Natural killer cell (primary cell): ENCODE results near the gene BSN. TPM values are rescaled to one million over a fixed set of nuclear protein-coding genes. Genes with fewer than 3 reads are reported as not detected.

ENCODE experiments used
- ATAC-seq, 3 donors: fragments of 150-1000 bp in 2 of 3; fragments of 200-7000 bp in 1 of 3; cut with Tn5 transposase; 1 replicate in 1 of 3; 2 replicates in 2 of 3; pipeline ENCODE4 v1.10.0; 2021; ENCODE audit warnings: mild to moderate bottlenecking in 2 of 3, moderate library complexity in 2 of 3
- DNase-seq, 2 donors: peaks; one replicate each; pipeline versions ENCODE4 v3.0.0 to v3.0.0-alpha.2; 2013 to 2021; ENCODE audit warnings: mixed read lengths in 1 of 2
- H3K27ac ChIP-seq: one replicate; pipeline ENCODE4 v1.5.1; 2013; ENCODE audit warnings: mild to moderate bottlenecking, low read length
- H3K27me3 ChIP-seq: one replicate; pipeline ENCODE4 v1.6.1; 2013; ENCODE audit warnings: low read length; ENCODE audit not compliant: control insufficient read depth, insufficient read depth
- H3K36me3 ChIP-seq: one replicate; pipeline ENCODE4 v1.6.1; 2013; ENCODE audit warnings: low read length; ENCODE audit not compliant: control insufficient read depth, insufficient read depth
- H3K4me1 ChIP-seq: one replicate; pipeline ENCODE4 v1.6.1; 2013; ENCODE audit warnings: low read length; ENCODE audit not compliant: control insufficient read depth, insufficient read depth
- H3K4me3 ChIP-seq: one replicate; pipeline ENCODE4 v1.5.1; 2013; ENCODE audit warnings: low read length
- H3K9me3 ChIP-seq: one replicate; pipeline ENCODE4 v1.6.1; 2013; ENCODE audit warnings: low read length; ENCODE audit not compliant: control insufficient read depth, insufficient read depth
- H3K27ac Mint-ChIP-seq, 2 donors: one replicate each; pipeline ENCODE4 v1.8.0; 2022; ENCODE audit warnings: mild to moderate bottlenecking in 2 of 2, mixed read lengths in 2 of 2, moderate library complexity in 1 of 2
- H3K27me3 Mint-ChIP-seq, 2 donors: one replicate each; pipeline ENCODE4 v1.8.0; 2022; ENCODE audit warnings: low read depth in 2 of 2, mixed read lengths in 2 of 2
- H3K36me3 Mint-ChIP-seq: one replicate; pipeline ENCODE4 v1.8.0; 2022; ENCODE audit warnings: mixed read lengths
- H3K4me1 Mint-ChIP-seq, 2 donors: one replicate each; pipeline ENCODE4 v1.8.0; 2022; ENCODE audit warnings: mixed read lengths in 2 of 2
- H3K4me3 Mint-ChIP-seq: one replicate; pipeline ENCODE4 v1.8.0; 2022; ENCODE audit warnings: mild to moderate bottlenecking, moderate library complexity, mixed read lengths
- H3K9me3 Mint-ChIP-seq, 2 donors: one replicate each; pipeline ENCODE4 v1.8.0; 2022; ENCODE audit warnings: mixed read lengths in 2 of 2
- CTCF ChIP-seq: fragments of 200-600 bp; IDR thresholded peaks from one replicate; pipeline ENCODE4 v1.8.0; 2022; ENCODE audit warnings: antibody characterized with exemption
- WGBS: methylation state at CpG from one replicate; pipeline ENCODE4 v1.1.7; 2013; ENCODE audit warnings: missing lambda C conversion rate; ENCODE audit not compliant: insufficient coverage; 5-methylcytosine and 5-hydroxymethylcytosine counted together
- intact Hi-C: fragments of 100-400 bp; cut with micrococcal nuclease; formaldehyde crosslinking; loops from one replicate; pipeline ENCODE4 v1.14.2; 2022
- total RNA-seq, 4 donors: library from RNA; stranded (reverse); fragments of 120-200 nt in 1 of 4; gene quantifications; one replicate each; pipeline versions ENCODE4 v1.2.3 to v1.2.4, GENCODE V29; 2013 to 2022

Gene BSN
- total RNA-seq, 3 donors from 2014 or later (not counting 1 experiment from before 2014, with no cell fraction given) = 0.33 to 0.41 (median 0.35) TPM

- Histone ChIP-seq H3K27me3 (no peaks in the 10 kb centered on the region), H3K4me3 (no peak overlapping the region), H3K4me1 (no peaks in the 10 kb centered on the region), H3K27ac (no peak overlapping the region), H3K36me3 (peaks cover 21% of the 10 kb centered on the region), H3K9me3 (no peaks in the 10 kb centered on the region)
- Mint-ChIP-seq H3K9me3 (no peaks in the 10 kb centered on the region), H3K27ac (no peak overlapping the region), H3K4me1 (peaks cover 14 to 20% of the 10 kb centered on the region in 2 donors), H3K27me3 (no peaks in the 10 kb centered on the region), H3K4me3 (no peak overlapping the region), H3K36me3 (no peaks in the 10 kb centered on the region)
- WGBS = no CpG with 5 or more reads among the region's 2 CpGs
- DNase-seq (no peak), ATAC-seq (no peak)
- no peak for TF ChIP-seq CTCF
- intact Hi-C loops = no loop called here
These were observed 42.6 kb upstream of the BSN start for GRCh38 chr3:49511639-49512038.

DNA sequence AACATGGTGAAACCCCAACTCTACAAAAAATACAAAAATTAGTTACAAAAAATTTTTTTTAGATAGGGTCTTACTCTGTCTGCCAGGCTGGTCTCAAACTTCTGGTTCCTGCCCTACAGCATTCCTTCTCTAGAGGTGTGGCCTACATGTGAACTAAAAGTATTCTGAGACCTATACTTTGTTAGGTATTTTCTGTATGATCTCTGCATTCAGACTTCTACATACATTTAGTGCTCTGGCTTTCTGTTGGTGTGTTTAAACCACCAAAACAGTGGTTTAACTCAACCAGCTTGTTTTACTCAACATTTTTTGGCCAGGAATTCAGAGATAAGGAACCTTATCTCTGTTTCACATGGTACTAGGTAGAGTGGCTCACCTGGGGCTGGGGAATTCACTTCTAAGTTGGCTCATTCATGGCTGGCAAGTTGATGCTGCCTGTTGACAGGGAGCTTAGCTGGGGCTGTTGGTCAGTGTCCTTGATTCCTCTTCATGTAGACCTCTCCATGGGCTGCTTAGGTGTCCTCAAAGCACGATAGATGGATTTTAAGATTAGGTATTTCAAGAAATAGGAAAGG lies 41.4 kb upstream of the BSN start:
- H3K27me3 Mint-ChIP-seq = no peaks in the 10 kb centered on the region
- TF ChIP-seq CTCF = no peak
- no peaks in the 10 kb centered on the region for H3K36me3 Mint-ChIP-seq
- H3K4me1 Mint-ChIP-seq = peaks cover 18 to 24% of the 10 kb centered on the region in 2 donors
- no peak overlapping the region for H3K27ac Mint-ChIP-seq
- Histone ChIP-seq H3K36me3 (peaks cover 26% of the 10 kb centered on the region), H3K27me3 (no peaks in the 10 kb centered on the region), H3K4me1 (no peaks in the 10 kb centered on the region), H3K27ac (no peak overlapping the region), H3K4me3 (no peak overlapping the region), H3K9me3 (no peaks in the 10 kb centered on the region)
- DNase-seq (no peak), ATAC-seq (no peak)
- intact Hi-C loops = no loop called here
- no peaks in the 10 kb centered on the region for H3K9me3 Mint-ChIP-seq
- WGBS = no CpG with 5 or more reads among the region's 1 CpG
- H3K4me3 Mint-ChIP-seq = no peak overlapping the region

- WGBS = 95% methylated on average over 4 of the region's 4 CpGs
- Mint-ChIP-seq H3K9me3 (no peaks in the 10 kb centered on the region), H3K4me3 (no peak overlapping the region), H3K36me3 (no peaks in the 10 kb centered on the region), H3K4me1 (peaks cover 22 to 27% of the 10 kb centered on the region in 2 donors), H3K27ac (no peak overlapping the region), H3K27me3 (no peaks in the 10 kb centered on the region)
- Histone ChIP-seq H3K27ac (no peak overlapping the region), H3K9me3 (no peaks in the 10 kb centered on the region), H3K4me1 (no peaks in the 10 kb centered on the region), H3K36me3 (peaks cover 27% of the 10 kb centered on the region), H3K27me3 (no peaks in the 10 kb centered on the region), H3K4me3 (no peak overlapping the region)
- ATAC-seq = no peak
- no peak for TF ChIP-seq CTCF
- intact Hi-C loops = no loop called here
- no peak for DNase-seq
These were observed 40.7 kb upstream of the BSN start for GRCh38 chr3:49513494-49514124.

DNA sequence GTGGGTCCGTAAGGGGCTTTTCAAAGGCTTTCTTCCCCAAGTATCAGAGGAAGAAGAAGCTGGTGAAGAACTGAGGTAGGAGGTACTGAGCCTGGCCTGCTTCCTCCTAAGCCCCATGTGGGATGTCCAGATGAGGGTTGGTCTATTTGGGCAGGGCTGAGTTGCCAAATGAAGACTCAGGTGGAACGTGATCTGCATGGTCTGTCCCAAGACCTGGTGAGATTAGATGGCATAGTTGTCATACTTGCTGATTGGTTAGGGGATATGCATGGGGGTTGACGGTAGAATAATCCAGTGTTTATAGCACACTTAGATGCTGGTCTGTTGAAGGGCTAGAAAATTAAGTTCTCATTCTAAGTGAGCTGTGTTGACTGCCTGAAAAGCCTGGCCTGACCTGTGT lies 36.3 kb upstream of the BSN start:
- intact Hi-C loops = no loop called here
- no peak overlapping the region for H3K4me3 Mint-ChIP-seq
- no peaks in the 10 kb centered on the region for H3K27me3 Mint-ChIP-seq
- no peak overlapping the region for H3K27ac Mint-ChIP-seq
- H3K4me1 ChIP-seq = peaks cover 6% of the 10 kb centered on the region
- H3K4me1 Mint-ChIP-seq = peaks cover 40 to 49% of the 10 kb centered on the region in 2 donors
- no peak for ATAC-seq
- no peaks in the 10 kb centered on the region for H3K36me3 Mint-ChIP-seq
- peaks cover 18% of the 10 kb centered on the region for H3K36me3 ChIP-seq
- no peaks in the 10 kb centered on the region for H3K9me3 Mint-ChIP-seq
- 96% methylated on average over 3 of the region's 3 CpGs for WGBS
- no peak overlapping the region for H3K27ac ChIP-seq
- DNase-seq = no peak
- H3K4me3 ChIP-seq = no peak overlapping the region
- no peak for TF ChIP-seq CTCF
- H3K27me3 ChIP-seq = no peaks in the 10 kb centered on the region
- no peaks in the 10 kb centered on the region for H3K9me3 ChIP-seq
